Hepatocyte (in vitro differentiated cells): ENCODE results near the gene PRM2. TPM values are rescaled to one million over a fixed set of nuclear protein-coding genes. Genes with fewer than 3 reads are reported as not detected.

ENCODE experiments used
- DNase-seq: peaks from one replicate; pipeline ENCODE4 v3.0.0-alpha.2; 2016; ENCODE audit warnings: low spot score
- H2AFZ ChIP-seq: fragments of 200-600 bp; sonication (generic); 2 replicates; pipeline ENCODE4 v1.6.0; 2016; ENCODE audit warnings: antibody characterized with exemption, mild to moderate bottlenecking
- H3K27ac ChIP-seq: fragments of 200-600 bp; sonication (generic); 2 replicates; pipeline ENCODE4 v1.5.1; 2016; ENCODE audit warnings: mild to moderate bottlenecking
- H3K27me3 ChIP-seq: fragments of 200-600 bp; sonication (generic); 2 replicates; pipeline ENCODE4 v1.6.1; 2016
- H3K36me3 ChIP-seq: fragments of 200-600 bp; sonication (generic); replicated peaks from 2 replicates; pipeline ENCODE4 v1.5.1; 2016; ENCODE audit warnings: low read depth; ENCODE audit not compliant: insufficient read depth
- H3K4me1 ChIP-seq: fragments of 200-600 bp; sonication (generic); 2 replicates; pipeline ENCODE4 v1.5.1; 2016; ENCODE audit warnings: mild to moderate bottlenecking, moderate library complexity; ENCODE audit not compliant: insufficient read depth
- H3K4me2 ChIP-seq: fragments of 200-600 bp; sonication (generic); 2 replicates; pipeline ENCODE4 v1.6.0; 2016
- H3K4me3 ChIP-seq: fragments of 200-600 bp; sonication (generic); 2 replicates; pipeline ENCODE4 v1.5.1; 2016; ENCODE audit warnings: mild to moderate bottlenecking
- H3K79me2 ChIP-seq: fragments of 200-600 bp; sonication (generic); 2 replicates; pipeline ENCODE4 v1.6.0; 2017; ENCODE audit warnings: mild to moderate bottlenecking
- H3K9me2 ChIP-seq: fragments of 200-600 bp; sonication (generic); replicated peaks from 2 replicates; pipeline ENCODE4 v1.6.0; 2017; ENCODE audit warnings: mild to moderate bottlenecking; ENCODE audit not compliant: insufficient read depth
- H3K9me3 ChIP-seq: fragments of 200-600 bp; sonication (generic); 2 replicates; pipeline ENCODE4 v1.5.1; 2016; ENCODE audit warnings: low read depth, mild to moderate bottlenecking
- H4K20me1 ChIP-seq: fragments of 200-600 bp; sonication (generic); 2 replicates; pipeline ENCODE4 v1.6.0; 2016; ENCODE audit warnings: mild to moderate bottlenecking; ENCODE audit not compliant: insufficient read depth, poor library complexity, severe bottlenecking
- EZH2 ChIP-seq: fragments of 200-600 bp; sonication (generic); IDR thresholded peaks from 2 replicates; pipeline ENCODE4 v1.6.1; 2016; ENCODE audit warnings: antibody characterized with exemption, mild to moderate bottlenecking, borderline replicate concordance
- EZH2phosphoT487 ChIP-seq: fragments of 200-600 bp; sonication (generic); IDR thresholded peaks from one replicate; pipeline ENCODE4 v1.6.1; 2018; ENCODE audit warnings: antibody characterized with exemption, mild to moderate bottlenecking, low read depth, moderate library complexity; ENCODE audit not compliant: unreplicated experiment, severe bottlenecking
- WGBS: methylation state at CpG from one replicate; pipeline ENCODE4 v1.1.6; 2016; ENCODE audit warnings: low lambda C conversion rate; ENCODE audit errors: missing lambda C conversion rate; 5-methylcytosine and 5-hydroxymethylcytosine counted together
- polyA plus RNA-seq: library from polyadenylated mRNA; unstranded; fragments of >200 nt; fragmentation: Nextera tagmentation; extraction: Ambion mirVana; gene quantifications from 2 replicates; pipeline ENCODE4 v1.2.1, GENCODE V29; 2016
- total RNA-seq: library from RNA; depleted of rRNA; stranded (reverse); fragments of >200 nt; gene quantifications from 2 replicates; pipeline ENCODE4 v1.2.3, GENCODE V29; 2014
- TF ChIP-seq, protein P1 (sequence below): fragments of 200-600 bp; sonication (generic); IDR thresholded peaks from 2 replicates; pipeline ENCODE4 v1.5.1; 2016; ENCODE audit warnings: antibody characterized with exemption, mild to moderate bottlenecking; ENCODE audit not compliant: poor library complexity

The PRM2 gene
- total and polyA plus RNA-seq, 2 experiments from 2014 or later: not detected

DNA sequence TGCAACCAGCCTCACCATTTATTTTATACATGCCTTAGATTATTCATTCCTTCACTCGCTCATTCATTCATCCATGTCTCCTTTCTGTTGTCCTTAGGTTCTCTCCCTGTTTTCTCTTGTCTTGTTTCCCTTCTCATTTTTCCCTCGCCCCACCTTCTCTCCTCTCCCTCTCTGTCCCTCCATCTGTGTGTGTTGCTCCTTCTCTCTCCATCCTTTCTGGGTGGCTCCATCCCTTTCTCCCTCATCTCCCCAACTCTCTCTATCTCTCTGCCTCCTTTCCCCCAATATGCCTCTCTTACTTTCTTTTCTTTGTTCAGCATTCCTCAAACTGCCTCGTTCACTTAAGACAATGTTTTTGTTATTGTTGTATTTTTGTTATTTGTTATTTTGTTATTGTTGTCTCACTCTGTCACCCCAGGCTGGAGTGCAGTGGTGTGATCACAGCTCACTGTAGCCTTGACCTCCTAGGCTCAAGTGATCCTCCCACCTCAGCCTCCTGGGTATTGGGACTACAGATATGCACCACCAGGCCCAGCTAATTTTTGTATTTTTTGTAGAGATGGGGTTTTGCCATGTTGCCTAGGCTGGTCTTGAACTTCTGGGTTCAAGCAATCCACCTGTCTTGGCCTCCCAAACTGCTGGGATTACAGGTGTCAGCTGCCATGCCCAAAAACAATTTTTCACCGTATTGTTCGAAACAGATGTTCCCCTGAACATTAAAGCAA lies 34.6 kb downstream of the PRM2 start:
- no peaks in the 10 kb centered on the region for H3K4me1 ChIP-seq
- no peak overlapping the region for H3K4me3 ChIP-seq
- WGBS: 96% methylated on average over 5 of the region's 5 CpGs
- H3K27me3 ChIP-seq: no peaks in the 10 kb centered on the region
- H3K9me2 ChIP-seq: no peaks in the 10 kb centered on the region
- no peaks in the 10 kb centered on the region for H3K9me3 ChIP-seq
- no peaks in the 10 kb centered on the region for H3K36me3 ChIP-seq
- no peaks in the 10 kb centered on the region for H3K79me2 ChIP-seq
- no peak overlapping the region for H2AFZ ChIP-seq
- TF ChIP-seq EZH2 (no peak), EZH2phosphoT487 (no peak)
- TF ChIP-seq, protein P1, sequence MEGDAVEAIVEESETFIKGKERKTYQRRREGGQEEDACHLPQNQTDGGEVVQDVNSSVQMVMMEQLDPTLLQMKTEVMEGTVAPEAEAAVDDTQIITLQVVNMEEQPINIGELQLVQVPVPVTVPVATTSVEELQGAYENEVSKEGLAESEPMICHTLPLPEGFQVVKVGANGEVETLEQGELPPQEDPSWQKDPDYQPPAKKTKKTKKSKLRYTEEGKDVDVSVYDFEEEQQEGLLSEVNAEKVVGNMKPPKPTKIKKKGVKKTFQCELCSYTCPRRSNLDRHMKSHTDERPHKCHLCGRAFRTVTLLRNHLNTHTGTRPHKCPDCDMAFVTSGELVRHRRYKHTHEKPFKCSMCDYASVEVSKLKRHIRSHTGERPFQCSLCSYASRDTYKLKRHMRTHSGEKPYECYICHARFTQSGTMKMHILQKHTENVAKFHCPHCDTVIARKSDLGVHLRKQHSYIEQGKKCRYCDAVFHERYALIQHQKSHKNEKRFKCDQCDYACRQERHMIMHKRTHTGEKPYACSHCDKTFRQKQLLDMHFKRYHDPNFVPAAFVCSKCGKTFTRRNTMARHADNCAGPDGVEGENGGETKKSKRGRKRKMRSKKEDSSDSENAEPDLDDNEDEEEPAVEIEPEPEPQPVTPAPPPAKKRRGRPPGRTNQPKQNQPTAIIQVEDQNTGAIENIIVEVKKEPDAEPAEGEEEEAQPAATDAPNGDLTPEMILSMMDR: no peak
- no peak for DNase-seq
- no peak overlapping the region for H3K4me2 ChIP-seq
- H3K27ac ChIP-seq: no peak overlapping the region
- no peaks in the 10 kb centered on the region for H4K20me1 ChIP-seq

GRCh38 chr16:11240636-11241473 lies 35.4 kb downstream of the PRM2 start:
- Histone ChIP-seq H3K9me2 (no peaks in the 10 kb centered on the region), H4K20me1 (no peaks in the 10 kb centered on the region), H3K27me3 (no peaks in the 10 kb centered on the region), H3K9me3 (no peaks in the 10 kb centered on the region), H3K27ac (no peak overlapping the region), H3K4me3 (no peak overlapping the region), H2AFZ (no peak overlapping the region), H3K79me2 (no peaks in the 10 kb centered on the region), H3K4me1 (no peaks in the 10 kb centered on the region), H3K4me2 (no peak overlapping the region), H3K36me3 (no peaks in the 10 kb centered on the region)
- 84% methylated on average over 10 of the region's 10 CpGs for WGBS
- TF ChIP-seq, protein P1: no peak
- TF ChIP-seq EZH2 (no peak), EZH2phosphoT487 (no peak)
- no peak for DNase-seq

DNA sequence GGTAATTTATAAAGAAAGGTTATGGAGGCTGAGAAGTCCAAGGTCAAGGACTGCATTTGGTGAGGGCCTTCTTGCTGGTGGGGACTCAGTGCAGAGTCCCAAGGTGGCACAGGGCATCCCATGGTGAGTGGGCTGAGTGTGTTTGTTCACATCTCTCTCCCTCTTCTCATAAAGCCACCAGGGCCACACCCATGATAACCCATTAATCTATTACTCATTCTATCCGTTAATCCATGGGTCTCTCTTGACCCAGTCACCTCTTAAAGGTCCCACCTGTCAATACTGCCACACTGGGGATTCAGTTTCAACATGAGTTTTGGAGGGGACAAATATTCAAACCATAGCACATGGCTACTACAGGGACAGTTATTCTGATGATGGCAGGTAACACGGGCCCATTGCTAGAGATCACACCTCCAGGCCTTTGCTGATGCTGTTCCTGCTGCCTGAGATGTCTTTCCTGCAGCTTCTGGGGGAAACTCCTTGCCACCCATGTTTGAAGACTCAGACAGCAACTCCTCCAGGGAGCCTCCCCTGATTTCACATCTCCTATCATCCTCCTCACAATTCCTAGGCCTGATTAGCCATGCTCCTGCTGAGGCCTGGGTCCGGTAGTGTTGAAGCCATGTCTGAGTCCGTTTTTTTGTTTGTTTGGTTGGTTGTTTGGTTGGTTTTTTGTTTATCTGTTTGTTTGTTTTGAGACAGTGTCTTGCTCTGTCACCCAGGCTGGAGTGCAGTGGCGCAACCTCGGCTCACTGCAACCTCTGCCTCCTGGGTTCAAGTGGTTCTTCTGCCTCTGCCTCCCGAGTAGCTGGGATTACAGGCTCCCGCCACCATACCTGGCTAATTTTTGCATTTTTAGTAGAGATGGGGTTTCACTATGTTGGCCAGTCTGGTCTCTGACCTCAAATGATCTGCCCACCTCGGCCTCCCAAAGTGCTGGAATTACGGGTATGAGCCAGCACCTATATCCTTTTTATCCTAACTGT lies 36.3 kb downstream of the PRM2 start:
- H3K27ac ChIP-seq: no peak overlapping the region
- 80% methylated on average over 10 of the region's 10 CpGs for WGBS
- DNase-seq: no peak
- no peak overlapping the region for H3K4me2 ChIP-seq
- H3K4me3 ChIP-seq: no peak overlapping the region
- TF ChIP-seq EZH2 (no peak), EZH2phosphoT487 (no peak)
- TF ChIP-seq, protein P1: no peak
- H2AFZ ChIP-seq: no peak overlapping the region
- H3K4me1 ChIP-seq: no peaks in the 10 kb centered on the region
- no peaks in the 10 kb centered on the region for H3K9me3 ChIP-seq
- no peaks in the 10 kb centered on the region for H3K79me2 ChIP-seq
- no peaks in the 10 kb centered on the region for H3K36me3 ChIP-seq
- no peaks in the 10 kb centered on the region for H4K20me1 ChIP-seq
- no peaks in the 10 kb centered on the region for H3K9me2 ChIP-seq
- no peaks in the 10 kb centered on the region for H3K27me3 ChIP-seq
